Measurements from ENCODE around the gene RTEL1.

RTEL1 gene

DNA sequence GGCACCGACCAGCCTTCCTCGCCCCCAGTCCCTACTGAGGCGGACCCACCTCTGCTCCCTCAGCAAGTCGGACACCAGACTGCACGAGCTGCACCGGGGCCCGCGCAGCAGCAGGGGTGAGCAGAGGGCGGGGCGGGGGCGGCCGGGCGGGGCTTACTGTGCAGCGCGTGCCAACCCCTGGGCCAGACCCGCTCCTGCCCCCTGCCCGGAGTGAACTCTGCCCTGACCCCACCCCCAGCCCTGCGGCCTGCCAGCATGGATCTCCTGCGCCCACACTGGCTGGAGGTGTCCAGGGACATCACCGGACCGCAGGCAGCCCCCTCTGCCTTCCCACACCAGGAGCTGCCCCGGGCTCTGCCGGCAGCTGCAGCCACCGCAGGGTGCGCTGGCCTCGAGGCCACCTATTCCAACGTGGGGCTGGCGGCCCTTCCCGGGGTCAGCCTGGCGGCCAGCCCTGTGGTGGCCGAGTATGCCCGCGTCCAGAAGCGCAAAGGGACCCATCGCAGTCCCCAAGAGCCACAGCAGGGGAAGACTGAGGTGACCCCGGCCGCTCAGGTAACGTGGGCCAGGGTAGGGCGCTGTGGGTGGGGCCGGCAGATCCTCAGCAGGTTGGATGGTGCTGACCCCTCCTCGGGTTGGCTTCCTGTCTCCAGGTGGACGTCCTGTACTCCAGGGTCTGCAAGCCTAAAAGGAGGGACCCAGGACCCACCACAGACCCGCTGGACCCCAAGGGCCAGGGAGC is 80.0 kb downstream of the RTEL1 start:
- Histone ChIP-seq H3K9ac (ENCODE audit: low read length) (no peak overlapping the region; the same call in 1 of the 2 replicates), H3K9me3 (ENCODE audit: low read length) (no peaks in the 10 kb centered on the region), H3K9me2 (ENCODE audit: low read depth, low read length) (no peaks in the 10 kb centered on the region), H3K4me1 (ENCODE audit: insufficient read depth, low read length, severe bottlenecking) (peaks cover 39% of the 10 kb centered on the region), H3K4me2 (ENCODE audit: low read length) (peak overlapping the region; percentile 58), H3F3A (ENCODE audit: insufficient read depth, low read length) (no peaks in the 10 kb centered on the region; the same call in 1 of the 2 replicates), H3K4me3 (ENCODE audit: low read depth, low read length, poor library complexity, severe bottlenecking) (peak overlapping the region; percentile 42), H3K27ac (ENCODE audit: low read depth, low read length, poor library complexity, severe bottlenecking) (no peak overlapping the region), H3K79me2 (ENCODE audit: insufficient read depth, low read length) (no peaks in the 10 kb centered on the region), H3K27me3 (ENCODE audit: insufficient read depth, low read length) (no peaks in the 10 kb centered on the region; the same call in 1 of the 2 replicates), H3K36me3 (ENCODE audit: insufficient read depth, low read length) (peaks cover 33% of the 10 kb centered on the region), H4K20me1 (ENCODE audit: insufficient read depth, low read length) (no peaks in the 10 kb centered on the region), H2AFZ (ENCODE audit: low read length) (no peak overlapping the region)
- TF ChIP-seq, protein P1, sequence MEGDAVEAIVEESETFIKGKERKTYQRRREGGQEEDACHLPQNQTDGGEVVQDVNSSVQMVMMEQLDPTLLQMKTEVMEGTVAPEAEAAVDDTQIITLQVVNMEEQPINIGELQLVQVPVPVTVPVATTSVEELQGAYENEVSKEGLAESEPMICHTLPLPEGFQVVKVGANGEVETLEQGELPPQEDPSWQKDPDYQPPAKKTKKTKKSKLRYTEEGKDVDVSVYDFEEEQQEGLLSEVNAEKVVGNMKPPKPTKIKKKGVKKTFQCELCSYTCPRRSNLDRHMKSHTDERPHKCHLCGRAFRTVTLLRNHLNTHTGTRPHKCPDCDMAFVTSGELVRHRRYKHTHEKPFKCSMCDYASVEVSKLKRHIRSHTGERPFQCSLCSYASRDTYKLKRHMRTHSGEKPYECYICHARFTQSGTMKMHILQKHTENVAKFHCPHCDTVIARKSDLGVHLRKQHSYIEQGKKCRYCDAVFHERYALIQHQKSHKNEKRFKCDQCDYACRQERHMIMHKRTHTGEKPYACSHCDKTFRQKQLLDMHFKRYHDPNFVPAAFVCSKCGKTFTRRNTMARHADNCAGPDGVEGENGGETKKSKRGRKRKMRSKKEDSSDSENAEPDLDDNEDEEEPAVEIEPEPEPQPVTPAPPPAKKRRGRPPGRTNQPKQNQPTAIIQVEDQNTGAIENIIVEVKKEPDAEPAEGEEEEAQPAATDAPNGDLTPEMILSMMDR (IDR thresholded peaks at IDR 0.05; ENCODE audit: low read length), result no peak
- TF ChIP-seq EZH2 (IDR thresholded peaks at IDR 0.05; ENCODE audit: borderline replicate concordance, low read length), result no peak

DNA sequence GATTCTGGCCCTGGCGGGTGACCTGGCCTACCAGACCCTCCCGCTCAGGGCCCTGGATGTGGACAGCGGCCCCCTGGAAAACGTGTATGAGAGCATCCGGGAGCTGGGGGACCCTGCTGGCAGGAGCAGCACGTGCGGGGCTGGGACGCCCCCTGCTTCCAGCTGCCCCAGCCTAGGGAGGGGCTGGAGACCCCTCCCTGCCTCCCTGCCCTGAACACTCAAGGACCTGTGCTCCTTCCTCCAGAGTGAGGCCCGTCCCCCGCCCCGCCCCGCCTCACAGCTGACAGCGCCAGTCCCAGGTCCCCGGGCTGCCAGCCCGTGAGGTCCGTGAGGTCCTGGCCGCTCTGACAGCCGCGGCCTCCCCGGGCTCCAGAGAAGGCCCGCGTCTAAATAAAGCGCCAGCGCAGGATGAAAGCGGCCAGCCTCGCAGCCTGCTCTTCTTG is 80.6 kb downstream of the RTEL1 start:
- no peaks in the 10 kb centered on the region for H3K9me2 ChIP-seq (ENCODE audit: low read depth, low read length)
- no peak overlapping the region for H3K27ac ChIP-seq (ENCODE audit: low read depth, low read length, poor library complexity, severe bottlenecking)
- H3K4me2 ChIP-seq (ENCODE audit: low read length), result peak overlapping the region; percentile 60; the same call in 1 of the 2 replicates
- no peak overlapping the region for H2AFZ ChIP-seq (ENCODE audit: low read length)
- H3K4me1 ChIP-seq (ENCODE audit: insufficient read depth, low read length, severe bottlenecking), result peaks cover 39% of the 10 kb centered on the region
- no peaks in the 10 kb centered on the region for H4K20me1 ChIP-seq (ENCODE audit: insufficient read depth, low read length)
- H3K4me3 ChIP-seq (ENCODE audit: low read depth, low read length, poor library complexity, severe bottlenecking), result no peak overlapping the region
- no peaks in the 10 kb centered on the region for H3K79me2 ChIP-seq (ENCODE audit: insufficient read depth, low read length)
- no peaks in the 10 kb centered on the region; the same call in 1 of the 2 replicates for H3F3A ChIP-seq (ENCODE audit: insufficient read depth, low read length)
- no peak overlapping the region for H3K9ac ChIP-seq (ENCODE audit: low read length)
- peaks cover 29% of the 10 kb centered on the region for H3K36me3 ChIP-seq (ENCODE audit: insufficient read depth, low read length)
- H3K9me3 ChIP-seq (ENCODE audit: low read length), result no peaks in the 10 kb centered on the region
- no peaks in the 10 kb centered on the region; the same call in 1 of the 2 replicates for H3K27me3 ChIP-seq (ENCODE audit: insufficient read depth, low read length)
- no peak for TF ChIP-seq EZH2 (IDR thresholded peaks at IDR 0.05; ENCODE audit: borderline replicate concordance, low read length)
- TF ChIP-seq, protein P1 (IDR thresholded peaks at IDR 0.05; ENCODE audit: low read length), result no peak

DNA sequence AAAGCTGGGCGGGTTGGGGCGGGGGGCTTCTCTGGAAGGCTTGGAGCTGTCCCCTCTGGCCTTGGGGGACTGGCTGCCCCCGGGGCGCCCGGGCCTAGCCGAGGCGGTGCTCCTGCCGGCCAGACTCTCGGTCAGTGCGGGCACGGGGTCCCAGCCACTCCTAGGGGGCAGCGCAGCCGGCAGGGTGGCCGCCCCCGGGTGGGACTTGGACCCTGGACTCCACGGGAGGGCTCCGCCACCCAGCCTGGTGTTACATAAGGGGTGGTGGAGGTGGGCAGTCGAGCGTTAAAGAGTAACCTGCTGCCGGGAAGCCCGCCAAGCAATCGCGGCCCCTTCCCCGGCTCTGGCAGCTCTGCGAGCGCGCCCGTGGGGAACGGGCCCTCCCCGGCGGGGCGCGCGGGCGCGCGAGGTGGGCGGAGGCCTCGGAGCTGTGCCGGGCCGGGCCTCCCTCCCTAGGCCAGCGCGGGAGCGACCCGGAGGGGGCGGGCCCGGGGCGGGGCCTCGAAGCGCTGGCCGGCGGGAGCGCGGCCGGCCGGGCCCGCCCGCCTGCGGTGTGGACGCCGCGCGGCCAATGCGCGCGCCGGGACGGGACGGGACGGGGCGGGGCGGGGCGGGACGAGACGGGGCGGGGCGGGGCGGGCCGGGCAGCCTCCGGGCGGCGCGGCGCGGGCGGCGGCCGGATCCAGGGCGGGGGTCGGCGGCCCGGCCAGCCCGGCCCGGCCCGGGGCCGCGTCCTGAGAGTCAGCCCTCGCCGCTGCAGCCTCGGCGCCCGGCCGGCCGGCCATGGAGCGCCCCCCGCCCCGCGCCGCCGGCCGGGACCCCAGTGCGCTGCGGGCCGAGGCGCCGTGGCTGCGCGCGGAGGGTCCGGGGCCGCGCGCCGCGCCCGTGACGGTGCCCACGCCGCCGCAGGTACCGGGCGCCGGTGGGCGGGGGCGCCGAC is 81.3 kb downstream of the RTEL1 start, which contains the start of gene SLC2A4RG:
SLC2A4RG (plus strand) TSS at position 647 of the 940 bp plus-strand sequence; CDS start at position 784, 137 bp downstream.
- Histone ChIP-seq H3K4me1 (ENCODE audit: insufficient read depth, low read length, severe bottlenecking) (peaks cover 39% of the 10 kb centered on the region), H3K9me3 (ENCODE audit: low read length) (no peaks in the 10 kb centered on the region), H3F3A (ENCODE audit: insufficient read depth, low read length) (no peaks in the 10 kb centered on the region; the same call in 1 of the 2 replicates), H3K79me2 (ENCODE audit: insufficient read depth, low read length) (no peaks in the 10 kb centered on the region), H3K4me2 (ENCODE audit: low read length) (peak within 1 kb of the TSS; percentile 60), H4K20me1 (ENCODE audit: insufficient read depth, low read length) (no peaks in the 10 kb centered on the region), H3K27me3 (ENCODE audit: insufficient read depth, low read length) (no peaks in the 10 kb centered on the region; the same call in 1 of the 2 replicates), H3K9me2 (ENCODE audit: low read depth, low read length) (no peaks in the 10 kb centered on the region), H3K9ac (ENCODE audit: low read length) (peak within 1 kb of the TSS; percentile 39; the same call in 1 of the 2 replicates), H3K27ac (ENCODE audit: low read depth, low read length, poor library complexity, severe bottlenecking) (no peak within 1 kb of the TSS), H2AFZ (ENCODE audit: low read length) (no peak within 1 kb of the TSS), H3K36me3 (ENCODE audit: insufficient read depth, low read length) (peaks cover 26% of the 10 kb centered on the region), H3K4me3 (ENCODE audit: low read depth, low read length, poor library complexity, severe bottlenecking) (peak within 1 kb of the TSS; percentile 49)
- TF ChIP-seq, protein P1 (IDR thresholded peaks at IDR 0.05; ENCODE audit: low read length), result no peak
- no peak for TF ChIP-seq EZH2 (IDR thresholded peaks at IDR 0.05; ENCODE audit: borderline replicate concordance, low read length)
